LHCN-M2 (cell line): Measurements from ENCODE around the gene MIOX. TPM values are rescaled to one million over a fixed set of nuclear protein-coding genes. Genes with fewer than 3 reads are reported as not detected.

Experiments used
- DNase-seq: peaks from one replicate; pipeline ENCODE4 v3.0.0-alpha.2; 2012; ENCODE audit warnings: low read depth
- polyA plus RNA-seq: library from polyadenylated mRNA; unstranded; fragments of >200 nt; gene quantifications from one replicate; pipeline ENCODE4 v1.2.1, GENCODE V29; 2012; ENCODE audit warnings: missing spikeins
- total RNA-seq: library from RNA; depleted of rRNA; stranded (reverse); fragments of >200 nt; gene quantifications from 2 replicates; pipeline ENCODE4 v1.2.3, GENCODE V29; 2014; rRNA removed

MIOX gene
- not detected in 2 replicates for total RNA-seq
- polyA plus RNA-seq = not detected

DNA sequence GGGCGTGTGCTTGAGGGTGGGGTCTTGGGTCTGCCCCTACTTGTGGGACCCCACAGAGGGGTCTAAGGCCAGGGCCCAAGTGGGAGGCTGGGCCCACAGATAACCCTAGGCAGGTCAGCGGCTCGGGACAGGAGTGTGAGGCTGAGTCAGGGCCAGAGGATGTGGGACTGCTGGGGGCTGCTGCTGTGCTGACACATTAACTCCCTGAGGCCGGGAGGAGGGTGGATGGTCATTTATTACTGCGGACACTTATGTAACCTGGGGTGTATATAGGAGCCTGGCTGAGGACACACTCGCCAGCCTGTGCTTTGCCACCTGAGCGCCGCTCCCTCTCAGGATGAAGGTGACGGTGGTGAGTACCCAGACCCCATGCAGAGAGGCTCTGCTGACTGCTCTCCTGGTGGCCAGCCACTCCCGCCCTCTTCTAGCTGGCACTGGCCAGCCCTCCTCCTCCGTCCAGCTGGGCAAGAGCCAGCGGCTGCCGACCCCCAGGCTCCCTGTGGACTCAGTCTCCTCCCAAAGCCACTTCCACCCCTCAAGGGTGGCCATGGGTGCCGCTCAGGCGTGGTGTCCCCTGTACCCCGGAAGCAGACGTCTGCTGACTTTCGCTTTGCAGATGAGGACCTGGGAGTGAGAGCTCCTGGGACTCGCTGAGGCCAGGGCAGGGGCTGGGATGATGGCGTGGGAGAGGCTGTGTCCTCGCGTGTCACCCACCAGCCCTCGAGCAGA, at the start of gene MIOX:
TSS of gene MIOX (plus strand) at position 299 of the 729 bp plus-strand sequence. CDS start at position 338, 39 bp downstream.
- DNase-seq = no peak

DNA sequence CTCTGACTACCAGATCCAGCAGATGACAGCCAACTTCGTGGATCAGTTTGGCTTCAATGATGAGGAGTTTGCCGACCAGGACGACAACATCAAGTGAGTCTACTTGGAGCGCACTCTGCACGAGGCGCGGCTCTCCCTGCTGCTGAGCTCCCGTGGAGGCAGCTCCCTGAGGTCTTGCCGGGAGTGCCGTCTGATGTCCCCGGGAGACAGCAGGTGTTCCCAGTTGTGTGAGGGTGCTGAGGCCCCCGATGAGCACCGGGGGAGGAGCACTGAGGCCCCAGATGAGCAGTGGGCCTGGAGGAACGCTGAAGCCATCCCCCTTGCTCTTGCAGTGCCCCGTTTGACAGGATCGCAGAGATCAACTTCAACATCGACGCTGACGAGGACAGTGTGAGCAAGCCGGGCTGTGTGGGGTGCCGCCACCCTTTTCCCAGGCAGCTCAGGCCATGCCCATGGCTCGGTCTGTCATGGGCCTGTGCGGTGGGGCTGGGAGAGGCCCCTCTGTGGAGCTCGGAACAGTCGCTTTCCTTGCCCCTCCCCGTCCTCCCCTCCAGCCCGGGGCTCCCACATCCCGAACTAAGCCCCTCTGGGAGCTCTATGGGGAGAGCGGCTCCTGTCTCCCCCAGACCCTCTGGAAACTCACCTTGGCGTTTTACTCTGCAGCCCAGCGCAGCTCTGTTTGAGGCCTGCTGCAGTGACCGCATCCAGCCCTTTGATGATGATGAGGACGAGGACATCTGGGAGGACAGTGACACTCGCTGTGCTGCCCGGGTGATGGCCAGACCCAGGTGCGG, 49.0 kb upstream of the MIOX start:
- DNase-seq = no peak

DNA sequence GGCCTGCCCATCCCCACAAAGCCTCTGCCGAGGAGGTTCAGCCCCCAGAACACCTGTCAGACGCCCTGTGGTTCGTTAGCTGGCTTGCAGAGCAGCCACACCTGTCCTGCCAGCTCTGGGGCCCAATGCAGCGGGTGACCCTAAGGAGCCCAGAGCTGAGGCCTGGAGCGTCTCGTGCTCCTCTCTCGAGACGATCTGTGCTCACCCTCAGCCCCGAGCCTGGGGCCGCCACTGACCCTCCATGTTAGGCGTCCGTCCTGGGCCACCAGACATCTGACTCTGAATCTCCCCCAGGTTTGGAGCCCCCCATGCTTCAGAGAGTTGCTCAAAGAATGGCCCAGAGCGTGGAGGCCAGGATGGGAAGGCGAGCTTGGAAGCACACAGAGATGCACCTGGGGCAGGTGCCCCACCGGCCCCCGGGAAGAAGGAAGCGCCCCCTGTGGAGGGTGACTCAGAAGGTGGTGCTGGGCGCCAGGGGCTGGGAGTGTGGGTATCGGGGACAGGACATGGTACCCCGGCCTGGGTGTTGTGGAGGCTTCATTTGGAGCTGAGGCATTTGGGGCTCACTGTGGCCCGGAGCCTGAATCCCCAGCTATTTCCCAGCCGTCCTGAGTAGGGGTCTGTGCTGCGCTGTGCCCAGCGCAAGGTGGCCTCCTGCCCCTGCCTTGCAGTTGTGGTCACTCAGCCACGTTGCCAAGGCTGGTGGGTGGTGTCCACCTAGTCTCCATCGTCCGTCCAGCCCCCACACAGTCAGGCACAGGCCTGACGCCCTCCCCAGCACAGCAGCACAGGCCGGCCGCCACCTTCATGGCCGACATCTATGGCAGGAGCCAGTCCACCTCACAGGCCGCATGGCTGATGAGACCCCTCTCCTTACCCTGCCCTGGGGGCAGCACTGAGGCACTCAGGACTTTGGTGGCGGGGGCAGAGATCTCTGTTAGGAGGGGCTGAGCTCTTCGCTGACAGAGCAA, 48.1 kb upstream of the MIOX start:
- no peak for DNase-seq

DNA sequence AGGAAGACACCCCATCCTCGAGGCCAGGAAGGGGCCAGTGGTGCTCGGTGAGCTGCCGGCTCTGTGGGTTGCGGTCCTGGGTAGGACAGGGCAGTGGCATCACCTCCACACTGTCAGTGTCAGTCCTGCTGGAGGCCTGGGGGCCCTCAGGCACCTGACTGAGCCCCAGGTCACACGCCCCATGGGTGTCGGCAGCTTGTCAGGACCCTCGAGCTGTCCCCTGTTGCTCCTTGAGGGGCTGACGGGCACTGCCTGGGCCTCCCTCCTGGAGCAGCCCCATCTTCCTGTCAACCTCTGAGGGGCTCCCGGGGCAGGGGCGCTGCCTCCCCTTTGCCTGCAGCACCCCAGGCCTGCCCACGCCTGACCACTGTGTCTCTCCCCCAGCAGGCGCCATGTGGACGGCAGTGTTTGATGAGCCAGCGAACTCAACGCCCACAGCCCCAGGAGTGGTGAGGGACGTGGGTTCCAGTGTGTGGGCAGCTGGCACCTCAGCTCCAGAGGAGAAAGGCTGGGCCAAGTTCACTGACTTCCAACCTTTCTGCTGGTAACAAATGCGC, 47.3 kb upstream of the MIOX start:
- no peak for DNase-seq

DNA sequence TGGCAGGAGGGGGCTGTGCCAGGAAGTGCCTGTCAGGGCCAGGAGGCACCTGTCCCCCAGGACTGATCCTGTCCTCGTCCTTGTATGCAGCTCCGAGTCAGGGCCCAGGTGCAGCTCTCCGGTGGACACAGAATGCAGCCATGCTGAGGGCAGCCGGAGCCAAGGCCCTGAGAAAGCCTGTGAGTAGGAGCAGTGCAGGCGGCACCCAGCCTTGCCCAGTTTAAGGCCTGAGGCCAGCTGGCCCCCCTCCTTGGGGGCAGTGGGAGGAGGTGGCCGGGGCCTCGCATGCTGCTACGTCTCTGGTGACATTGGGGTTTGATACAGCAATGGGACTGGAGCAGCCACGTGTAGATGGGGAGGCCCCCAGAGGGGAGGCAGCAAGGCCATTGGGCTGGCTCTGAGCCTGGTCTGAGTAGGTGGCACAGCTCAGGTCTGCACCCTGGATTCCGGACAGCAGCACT, 46.8 kb upstream of the MIOX start:
- no peak for DNase-seq

DNA sequence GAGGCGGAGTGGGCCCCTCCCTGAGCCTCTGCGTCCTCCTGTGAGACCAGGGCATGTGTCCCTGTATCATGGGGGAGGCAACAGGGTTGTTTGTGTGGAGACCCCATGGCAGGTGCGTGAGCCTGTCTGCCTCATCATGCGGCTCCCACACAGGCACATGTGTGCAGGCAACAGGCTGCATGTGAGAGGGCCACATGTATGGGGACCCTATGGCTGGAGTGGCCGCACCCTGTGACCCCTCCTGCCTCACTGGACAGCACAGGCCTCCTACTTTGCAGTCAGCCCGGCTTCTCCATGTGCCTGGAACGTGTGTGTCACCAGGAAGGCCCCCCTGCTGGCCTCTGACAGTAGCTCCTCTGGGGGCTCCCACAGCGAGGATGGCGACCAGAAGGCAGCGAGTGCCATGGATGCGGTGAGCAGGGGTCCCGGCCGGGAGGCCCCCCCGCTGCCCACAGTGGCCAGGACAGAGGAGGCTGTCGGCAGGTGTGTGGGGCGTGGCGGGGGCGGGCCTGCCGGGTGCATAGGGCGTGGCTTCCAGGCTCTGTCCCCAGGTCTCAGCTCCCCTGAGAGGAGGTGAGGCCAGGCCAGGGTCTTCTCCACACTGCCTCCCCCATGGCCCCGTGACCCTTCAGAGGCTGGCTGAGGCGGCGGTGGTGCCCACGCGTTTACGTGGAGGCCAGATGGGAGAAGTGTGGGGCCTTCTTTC, 46.0 kb upstream of the MIOX start:
- DNase-seq = no peak

DNA sequence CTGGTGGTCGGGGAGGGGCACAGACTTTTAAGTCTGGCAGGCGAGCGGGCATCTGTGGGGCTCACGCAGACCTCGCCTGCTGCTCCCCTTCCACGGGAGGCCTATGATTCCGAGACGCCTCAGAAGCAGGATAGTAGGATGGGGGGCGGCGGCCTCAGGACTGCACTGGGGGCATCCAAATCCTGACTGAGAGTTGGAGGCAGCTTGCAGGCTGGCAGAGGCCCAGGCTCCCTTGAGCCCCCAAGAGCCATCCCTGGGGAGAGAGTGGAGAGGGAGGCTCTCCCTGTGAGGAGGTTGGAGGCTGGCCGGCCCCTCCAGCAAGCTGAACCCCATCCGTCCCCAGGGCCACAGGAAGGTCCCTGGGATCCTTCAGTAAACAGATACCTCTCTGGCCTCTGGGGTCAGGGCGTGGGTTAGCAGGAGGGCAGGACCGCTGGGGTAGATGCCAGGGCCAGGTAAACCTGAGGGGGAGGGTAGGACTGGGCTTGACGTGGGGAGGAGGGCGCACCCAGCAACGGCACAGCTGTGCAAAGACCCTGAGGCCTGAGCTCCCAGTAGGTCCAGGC, 45.1 kb upstream of the MIOX start:
- no peak for DNase-seq

DNA sequence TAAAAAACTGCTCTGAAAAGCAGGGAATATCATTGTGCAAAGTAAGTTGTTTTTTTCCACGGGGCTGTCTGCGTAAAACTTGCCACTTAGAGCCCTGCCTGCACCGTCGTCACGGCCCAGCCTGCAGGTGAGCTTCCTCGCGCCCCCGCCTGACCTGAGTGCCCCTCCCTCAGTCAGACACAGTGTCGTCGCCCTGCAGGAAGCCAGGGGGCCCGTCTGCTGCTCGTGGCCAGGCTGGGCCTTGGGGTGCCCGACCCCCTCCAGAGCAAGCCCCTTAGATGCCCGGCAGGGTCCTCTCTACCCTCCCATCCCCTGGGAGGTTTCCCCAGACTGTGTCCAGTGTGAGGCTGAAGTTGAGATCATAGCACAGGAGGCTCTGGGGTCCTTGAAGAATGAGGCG, 43.5 kb upstream of the MIOX start:
- no peak for DNase-seq

DNA sequence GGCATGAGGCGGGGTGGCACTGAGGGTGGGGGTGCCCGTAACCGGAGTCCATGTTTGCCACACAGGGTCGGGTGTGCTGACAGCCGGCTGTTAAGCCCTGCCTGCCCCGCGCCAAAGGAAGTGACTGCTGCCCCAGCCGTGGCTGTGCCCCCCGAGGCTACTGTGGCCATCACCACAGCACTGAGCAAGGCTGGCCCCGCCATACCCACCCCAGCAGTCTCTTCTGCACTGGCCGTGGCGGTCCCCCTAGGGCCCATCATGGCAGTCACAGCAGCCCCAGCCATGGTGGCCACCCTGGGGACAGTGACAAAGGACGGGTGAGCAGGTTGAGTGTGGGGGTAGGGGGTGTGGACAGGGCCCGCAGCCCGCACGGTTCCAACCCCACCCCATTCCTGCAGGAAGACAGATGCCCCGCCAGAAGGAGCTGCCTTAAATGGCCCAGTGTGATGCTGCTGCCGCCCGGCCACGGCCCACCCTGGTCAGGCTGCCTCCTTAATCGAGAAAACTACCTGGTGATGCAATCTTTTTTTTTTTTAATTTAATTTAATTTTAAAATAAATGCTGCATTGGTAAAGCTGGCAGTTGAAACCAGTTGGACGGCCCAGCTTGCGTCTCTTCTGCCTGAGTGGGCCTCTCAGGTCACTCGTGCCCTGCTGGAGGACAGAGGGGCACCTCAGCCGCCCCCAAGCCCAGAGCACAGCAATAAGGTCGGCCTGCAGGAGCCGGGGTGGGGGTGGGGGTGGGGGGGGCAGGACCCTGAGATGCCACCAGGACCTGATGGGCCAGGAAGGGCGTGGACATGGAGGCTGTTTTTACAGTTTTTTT, 42.6 kb upstream of the MIOX start:
- no peak for DNase-seq

DNA sequence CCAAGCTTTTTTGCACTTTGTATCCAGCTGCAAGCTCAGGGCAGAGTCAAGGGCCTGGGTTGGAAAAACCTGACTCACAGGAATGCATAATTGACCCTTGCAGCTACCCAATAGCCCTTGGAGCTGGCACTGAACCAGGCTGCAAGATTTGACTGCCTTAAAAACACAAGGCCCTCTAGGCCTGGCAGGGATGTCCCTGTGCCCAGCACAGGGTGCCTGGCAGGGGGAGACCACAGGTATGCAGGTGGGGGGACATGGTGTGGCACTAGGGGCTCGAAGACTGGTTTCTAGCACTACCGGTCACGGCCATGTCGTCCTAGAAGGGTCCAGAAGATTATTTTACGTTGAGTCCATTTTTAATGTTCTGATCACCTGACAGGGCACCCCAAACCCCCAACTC, 42.0 kb upstream of the MIOX start:
- DNase-seq = peak; percentile 73

DNA sequence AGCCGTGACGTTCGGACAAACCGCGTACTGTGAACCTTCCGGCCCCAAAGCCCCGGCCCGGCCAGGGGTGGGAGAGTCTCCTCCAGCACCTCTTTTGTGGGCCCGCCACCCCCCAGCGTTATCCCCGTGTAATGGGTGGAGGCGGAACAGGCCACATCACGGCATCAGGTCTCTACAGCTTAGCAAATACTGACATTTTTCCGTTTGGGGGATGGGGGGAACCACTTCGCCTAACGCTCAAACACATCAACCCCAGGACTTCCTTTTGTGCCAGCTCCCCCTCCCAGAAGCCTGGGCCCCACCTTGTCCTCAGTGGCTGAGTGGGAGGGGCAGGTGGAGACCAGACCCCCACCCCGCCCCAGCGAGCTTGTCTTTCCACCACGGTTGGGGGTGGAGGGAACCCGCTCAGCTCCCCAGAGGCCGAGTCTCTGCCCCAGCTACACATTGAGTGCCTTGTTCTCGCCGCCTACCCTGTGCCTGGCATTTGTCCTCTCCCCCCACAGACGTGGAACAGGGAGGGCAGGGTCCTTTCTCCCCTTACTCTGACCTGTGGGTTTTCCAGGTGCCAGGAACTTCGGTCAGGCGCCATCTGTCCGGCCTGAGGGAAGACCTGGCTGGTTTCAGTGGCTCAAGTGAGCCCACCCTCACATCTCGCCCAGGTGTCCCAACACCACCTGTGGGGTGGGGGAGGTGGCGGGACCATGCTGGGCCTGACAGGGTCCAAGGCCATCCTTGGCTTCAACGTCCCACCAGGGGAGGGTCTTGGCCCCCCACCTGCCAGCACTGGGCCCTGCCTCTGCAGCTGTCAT, 41.4 kb upstream of the MIOX start:
- DNase-seq = no peak

DNA sequence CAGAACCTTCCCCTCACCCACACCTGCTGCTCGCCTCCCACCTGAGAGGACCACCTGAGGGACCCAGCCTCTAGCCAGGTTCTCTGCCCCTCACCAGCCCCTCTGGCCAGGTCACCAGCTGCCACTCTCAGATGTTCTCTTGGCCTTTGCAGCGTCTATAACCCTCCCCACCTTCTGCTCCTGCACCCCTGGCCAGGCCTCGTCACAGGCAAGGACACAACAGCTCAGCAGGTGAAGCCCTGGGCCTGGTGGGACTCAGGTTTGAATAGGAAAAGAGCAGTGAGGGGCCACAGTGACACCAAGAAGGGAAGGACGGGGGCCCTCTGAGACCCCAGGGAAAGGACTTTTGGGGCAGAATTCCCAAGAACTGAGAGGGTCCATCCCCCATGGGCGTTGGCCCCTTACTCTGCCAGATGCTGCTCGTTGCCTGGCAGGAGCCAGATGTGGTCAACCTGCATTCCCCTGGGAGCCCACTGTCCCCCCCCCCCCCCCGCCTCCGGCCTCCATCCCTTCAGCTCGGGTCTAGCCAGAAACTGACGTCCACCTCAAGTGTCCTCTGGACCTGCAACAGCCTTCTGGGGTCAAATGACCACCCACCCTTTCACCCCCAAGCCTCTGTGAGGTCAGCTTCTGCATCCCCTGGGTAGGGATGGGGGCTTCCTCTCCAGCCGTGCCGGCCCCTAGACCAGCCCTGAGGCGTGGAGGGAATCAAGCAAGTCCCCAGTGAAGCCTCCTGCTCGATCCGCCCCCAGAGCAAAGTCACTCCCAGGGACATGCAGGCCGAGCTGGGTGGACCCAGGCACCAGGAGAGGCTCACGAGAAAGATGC, 40.6 kb upstream of the MIOX start:
- no peak for DNase-seq

DNA sequence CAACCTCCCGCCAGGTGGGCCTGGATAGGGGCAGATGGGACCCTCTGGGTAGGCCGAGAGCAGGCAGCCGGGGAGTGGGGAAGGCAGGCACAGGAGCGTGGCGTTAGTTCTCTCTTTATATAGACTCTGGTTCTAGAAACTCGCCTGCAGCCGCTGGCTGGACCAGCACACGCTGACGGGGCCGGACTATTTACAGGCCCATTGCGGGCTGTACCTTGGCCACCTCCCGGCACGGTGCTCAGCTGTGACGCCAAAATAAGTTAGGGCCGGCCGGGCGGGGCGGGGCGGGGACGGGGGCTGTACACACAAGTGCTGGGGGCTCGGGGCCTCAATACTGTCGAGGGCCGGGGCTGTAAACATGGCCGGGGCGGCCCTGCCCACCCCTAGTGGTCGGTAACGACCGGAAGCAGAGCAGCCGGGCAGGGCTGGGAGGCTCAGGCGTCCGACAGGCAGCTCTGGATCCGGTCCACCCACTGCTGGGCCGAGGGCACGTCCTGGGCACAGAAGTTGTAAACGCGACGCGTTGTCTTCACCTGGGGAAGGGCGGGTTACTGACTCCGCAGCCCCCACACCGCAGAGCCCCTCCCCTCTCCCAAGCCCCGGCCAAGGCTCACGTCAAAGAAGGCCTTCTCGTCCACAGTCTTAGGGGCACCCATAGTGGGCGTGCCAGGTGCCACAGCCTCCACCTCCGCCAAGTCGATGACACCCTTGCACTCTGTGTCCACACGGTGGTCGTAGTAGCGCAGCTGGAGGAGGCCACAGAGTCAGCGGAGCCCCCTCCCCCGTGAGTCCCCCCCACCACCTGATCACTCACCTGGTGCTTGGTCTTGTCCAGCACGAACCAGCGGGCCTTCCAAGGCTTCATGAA, 39.7 kb upstream of the MIOX start:
- no peak for DNase-seq

DNA sequence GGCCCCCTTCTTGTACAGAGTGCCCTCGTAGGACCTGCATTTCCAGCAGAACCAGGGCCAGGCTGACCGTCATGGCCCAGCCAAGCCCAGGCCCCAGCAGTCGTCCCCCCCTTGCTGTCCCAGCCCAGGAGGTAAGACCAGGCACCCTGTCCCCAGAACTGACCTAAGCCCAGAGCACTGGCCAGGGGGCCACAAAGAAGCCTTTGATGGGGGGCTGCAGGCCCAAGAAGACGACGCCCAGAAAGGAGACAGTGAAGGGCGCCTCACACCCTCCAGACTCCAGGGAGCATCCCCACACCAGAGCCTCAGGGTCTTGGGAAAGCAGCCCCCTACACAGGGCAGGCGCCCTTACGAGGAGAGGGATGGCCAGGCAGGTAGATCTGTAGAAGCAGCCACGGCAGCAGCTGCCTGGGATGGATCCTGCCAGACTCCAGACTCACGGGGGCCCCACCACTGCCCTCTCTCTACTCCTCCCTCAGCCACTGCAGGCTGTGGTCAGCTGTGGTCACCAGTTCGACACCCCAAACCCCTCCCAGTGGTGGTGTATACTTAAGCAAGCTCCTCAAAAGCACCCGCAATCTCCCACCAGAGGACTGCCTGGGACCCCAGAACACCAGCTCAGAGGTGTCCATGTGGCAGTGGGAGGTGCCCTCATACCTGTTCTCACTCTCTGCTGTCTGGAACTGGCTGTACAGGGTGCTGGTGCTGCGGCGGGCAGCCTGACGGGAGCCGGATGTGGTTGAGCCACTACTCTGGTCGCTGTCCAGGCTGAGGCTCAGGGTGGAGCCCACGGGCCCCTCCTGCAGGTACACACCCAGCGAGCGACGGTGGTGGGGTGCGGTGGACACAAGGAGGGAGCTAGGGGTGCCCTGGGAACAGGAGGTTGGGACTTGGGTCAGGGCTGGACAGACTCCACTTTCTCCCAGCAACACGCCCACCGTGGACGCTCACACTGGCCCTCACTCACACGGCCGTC, 38.8 kb upstream of the MIOX start:
- no peak for DNase-seq

DNA sequence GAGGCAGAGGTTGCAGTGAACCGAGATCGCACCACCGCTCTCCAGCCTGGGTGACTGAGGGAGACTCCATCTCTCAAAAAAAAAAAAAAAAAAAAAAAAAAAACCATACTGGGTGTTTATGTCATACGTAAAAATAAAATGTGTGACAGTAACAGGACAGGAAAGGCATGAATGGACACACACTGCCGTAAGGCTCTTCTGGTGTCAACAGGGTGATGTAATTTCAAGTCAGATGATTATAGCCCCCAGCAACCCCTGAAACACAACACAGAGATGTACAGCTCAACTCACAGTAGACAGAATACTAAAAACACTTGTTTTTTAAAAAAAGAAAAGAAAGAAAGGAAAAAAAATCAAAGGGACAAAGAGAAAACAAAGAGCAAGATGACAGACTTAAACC, 34.0 kb upstream of the MIOX start:
- no peak for DNase-seq
